C4-2B (cell line): Measurements from ENCODE around the gene APLNR.

Experiments
- ZFX ChIP-seq: fragments of 450-650 bp; IDR thresholded peaks from 2 replicates; pipeline ENCODE4 v1.6.1; 2017
- TF ChIP-seq, protein P1 (sequence below): fragments of 450-650 bp; conservative IDR thresholded peaks from 2 replicates; pipeline ENCODE4 v1.5.1; 2017; ENCODE audit warnings: mild to moderate bottlenecking

DNA sequence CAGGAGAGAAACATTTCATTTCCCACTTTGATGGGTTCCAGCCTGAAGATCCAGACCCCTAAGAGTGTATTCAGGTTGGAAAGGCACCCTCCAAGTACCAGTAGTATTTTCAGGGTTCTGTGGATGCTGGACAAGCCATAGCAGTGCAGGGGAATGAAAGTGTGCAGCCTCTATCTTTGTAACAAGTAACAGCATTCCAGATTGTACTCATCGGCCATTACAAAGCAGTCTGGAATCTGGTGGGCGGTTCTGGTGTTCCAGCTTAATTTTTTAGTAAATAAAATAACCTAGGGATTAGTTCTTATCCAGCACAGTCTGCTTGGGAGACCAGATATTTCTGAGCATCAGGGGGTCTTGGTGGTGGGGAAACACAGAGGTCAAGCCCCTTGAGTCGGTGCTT, 22.6 kb downstream of the APLNR start:
- TF ChIP-seq, protein P1, sequence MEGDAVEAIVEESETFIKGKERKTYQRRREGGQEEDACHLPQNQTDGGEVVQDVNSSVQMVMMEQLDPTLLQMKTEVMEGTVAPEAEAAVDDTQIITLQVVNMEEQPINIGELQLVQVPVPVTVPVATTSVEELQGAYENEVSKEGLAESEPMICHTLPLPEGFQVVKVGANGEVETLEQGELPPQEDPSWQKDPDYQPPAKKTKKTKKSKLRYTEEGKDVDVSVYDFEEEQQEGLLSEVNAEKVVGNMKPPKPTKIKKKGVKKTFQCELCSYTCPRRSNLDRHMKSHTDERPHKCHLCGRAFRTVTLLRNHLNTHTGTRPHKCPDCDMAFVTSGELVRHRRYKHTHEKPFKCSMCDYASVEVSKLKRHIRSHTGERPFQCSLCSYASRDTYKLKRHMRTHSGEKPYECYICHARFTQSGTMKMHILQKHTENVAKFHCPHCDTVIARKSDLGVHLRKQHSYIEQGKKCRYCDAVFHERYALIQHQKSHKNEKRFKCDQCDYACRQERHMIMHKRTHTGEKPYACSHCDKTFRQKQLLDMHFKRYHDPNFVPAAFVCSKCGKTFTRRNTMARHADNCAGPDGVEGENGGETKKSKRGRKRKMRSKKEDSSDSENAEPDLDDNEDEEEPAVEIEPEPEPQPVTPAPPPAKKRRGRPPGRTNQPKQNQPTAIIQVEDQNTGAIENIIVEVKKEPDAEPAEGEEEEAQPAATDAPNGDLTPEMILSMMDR = no peak
- TF ChIP-seq ZFX = no peak
